GM21737 (cell line): Measurements from ENCODE around the gene HDLBP.

Experiments used
- ATAC-seq: cut with Tn5 transposase; IDR thresholded peaks from one replicate; pipeline ENCODE4 v1.9.1; 2021; ENCODE audit warnings: mild to moderate bottlenecking, moderate library complexity; ENCODE audit not compliant: unreplicated experiment

The HDLBP gene

DNA sequence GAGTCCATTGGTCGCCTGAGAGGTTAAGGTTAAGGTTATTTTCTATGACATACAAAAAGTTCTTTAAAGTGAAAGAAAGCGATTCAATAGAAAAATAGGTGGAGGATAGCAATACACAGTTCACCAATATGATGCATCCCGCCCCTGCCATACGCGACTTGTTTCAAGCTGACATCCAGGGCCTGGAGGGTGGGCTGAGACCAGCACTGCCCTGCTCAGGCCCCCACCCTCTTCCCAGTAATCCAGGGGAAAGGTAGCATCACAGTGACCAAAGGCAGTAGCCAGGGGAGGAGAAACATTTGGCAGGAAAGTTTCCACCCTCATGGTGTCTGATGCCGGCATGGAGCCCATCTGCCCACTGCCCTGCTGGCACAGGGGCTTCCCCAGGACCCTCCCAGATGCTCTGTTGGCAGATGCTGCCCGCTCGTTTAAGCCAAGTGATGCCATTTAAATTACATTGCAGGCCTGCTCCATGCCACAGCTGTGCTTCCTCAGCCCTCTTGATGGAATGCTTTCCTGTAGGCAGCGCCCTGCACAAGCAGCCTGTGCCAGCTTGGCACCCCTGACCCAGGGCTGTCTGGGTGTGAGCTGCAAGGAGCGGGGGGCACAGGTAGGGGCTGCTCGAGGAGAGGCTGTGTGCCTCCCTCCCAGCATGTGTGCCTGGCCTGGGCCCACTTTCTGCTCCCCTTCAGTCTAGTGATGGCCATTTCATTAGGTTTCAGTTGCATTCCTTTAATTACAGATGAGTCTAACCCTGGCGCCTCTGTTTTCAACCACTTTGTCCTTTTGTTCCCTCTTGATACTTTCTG lies 137.7 kb downstream of the HDLBP start:
- ATAC-seq, result no peak
